Measurements from ENCODE around the gene FAIM2. TPM values are rescaled to one million over a fixed set of nuclear protein-coding genes. Genes with fewer than 3 reads are reported as not detected.

FAIM2 gene
- total and polyA plus RNA-seq, 9 of the 15 experiments (the other 6 are each of a cell fraction or from before 2014, with no cell fraction given): 0.01 to 0.10 TPM; not detected in 7

GRCh38 chr12:49828133-49829091, 75.3 kb downstream of the FAIM2 start, which contains the start of gene NCKAP5L (continued):
- TF ChIP-seq, protein P1, sequence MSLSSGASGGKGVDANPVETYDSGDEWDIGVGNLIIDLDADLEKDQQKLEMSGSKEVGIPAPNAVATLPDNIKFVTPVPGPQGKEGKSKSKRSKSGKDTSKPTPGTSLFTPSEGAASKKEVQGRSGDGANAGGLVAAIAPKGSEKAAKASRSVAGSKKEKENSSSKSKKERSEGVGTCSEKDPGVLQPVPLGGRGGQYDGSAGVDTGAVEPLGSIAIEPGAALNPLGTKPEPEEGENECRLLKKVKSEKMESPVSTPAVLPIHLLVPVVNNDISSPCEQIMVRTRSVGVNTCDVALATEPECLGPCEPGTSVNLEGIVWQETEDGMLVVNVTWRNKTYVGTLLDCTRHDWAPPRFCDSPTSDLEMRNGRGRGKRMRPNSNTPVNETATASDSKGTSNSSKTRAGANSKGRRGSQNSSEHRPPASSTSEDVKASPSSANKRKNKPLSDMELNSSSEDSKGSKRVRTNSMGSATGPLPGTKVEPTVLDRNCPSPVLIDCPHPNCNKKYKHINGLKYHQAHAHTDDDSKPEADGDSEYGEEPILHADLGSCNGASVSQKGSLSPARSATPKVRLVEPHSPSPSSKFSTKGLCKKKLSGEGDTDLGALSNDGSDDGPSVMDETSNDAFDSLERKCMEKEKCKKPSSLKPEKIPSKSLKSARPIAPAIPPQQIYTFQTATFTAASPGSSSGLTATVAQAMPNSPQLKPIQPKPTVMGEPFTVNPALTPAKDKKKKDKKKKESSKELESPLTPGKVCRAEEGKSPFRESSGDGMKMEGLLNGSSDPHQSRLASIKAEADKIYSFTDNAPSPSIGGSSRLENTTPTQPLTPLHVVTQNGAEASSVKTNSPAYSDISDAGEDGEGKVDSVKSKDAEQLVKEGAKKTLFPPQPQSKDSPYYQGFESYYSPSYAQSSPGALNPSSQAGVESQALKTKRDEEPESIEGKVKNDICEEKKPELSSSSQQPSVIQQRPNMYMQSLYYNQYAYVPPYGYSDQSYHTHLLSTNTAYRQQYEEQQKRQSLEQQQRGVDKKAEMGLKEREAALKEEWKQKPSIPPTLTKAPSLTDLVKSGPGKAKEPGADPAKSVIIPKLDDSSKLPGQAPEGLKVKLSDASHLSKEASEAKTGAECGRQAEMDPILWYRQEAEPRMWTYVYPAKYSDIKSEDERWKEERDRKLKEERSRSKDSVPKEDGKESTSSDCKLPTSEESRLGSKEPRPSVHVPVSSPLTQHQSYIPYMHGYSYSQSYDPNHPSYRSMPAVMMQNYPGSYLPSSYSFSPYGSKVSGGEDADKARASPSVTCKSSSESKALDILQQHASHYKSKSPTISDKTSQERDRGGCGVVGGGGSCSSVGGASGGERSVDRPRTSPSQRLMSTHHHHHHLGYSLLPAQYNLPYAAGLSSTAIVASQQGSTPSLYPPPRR (CRISPR knock-in tag; IDR thresholded peaks at IDR 0.05; ENCODE audit: borderline replicate concordance): peak; percentile 91; the same call in 1 of the 2 replicates
- TF ChIP-seq, protein P2, sequence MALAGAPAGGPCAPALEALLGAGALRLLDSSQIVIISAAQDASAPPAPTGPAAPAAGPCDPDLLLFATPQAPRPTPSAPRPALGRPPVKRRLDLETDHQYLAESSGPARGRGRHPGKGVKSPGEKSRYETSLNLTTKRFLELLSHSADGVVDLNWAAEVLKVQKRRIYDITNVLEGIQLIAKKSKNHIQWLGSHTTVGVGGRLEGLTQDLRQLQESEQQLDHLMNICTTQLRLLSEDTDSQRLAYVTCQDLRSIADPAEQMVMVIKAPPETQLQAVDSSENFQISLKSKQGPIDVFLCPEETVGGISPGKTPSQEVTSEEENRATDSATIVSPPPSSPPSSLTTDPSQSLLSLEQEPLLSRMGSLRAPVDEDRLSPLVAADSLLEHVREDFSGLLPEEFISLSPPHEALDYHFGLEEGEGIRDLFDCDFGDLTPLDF (CRISPR knock-in tag; IDR thresholded peaks at IDR 0.05): peak; percentile 81
- peak; percentile 55; the same call in 1 of the 2 replicates for TF ChIP-seq CREB3L1 (IDR thresholded peaks at IDR 0.05; ENCODE audit: borderline replicate concordance, low read depth)
- peak; percentile 85 for TF ChIP-seq SUPT5H (IDR thresholded peaks at IDR 0.05)
- TF ChIP-seq PBX2 (CRISPR knock-in tag; IDR thresholded peaks at IDR 0.05; ENCODE audit: low read depth): no peak
- TF ChIP-seq PBX2 (tag; conservative IDR thresholded peaks at IDR 0.05; ENCODE audit: low read depth): no peak
- TF ChIP-seq FOXK2 (conservative IDR thresholded peaks at IDR 0.05 in 1 of 2, IDR thresholded peaks at IDR 0.05 in 1 of 2; ENCODE audit: low read depth in 2 of 2): peak in 1 of 2 experiments; percentile 71; a peak in 2 of 4 replicates
- peak; percentile 96 for TF ChIP-seq FOXP1 (CRISPR knock-in tag; IDR thresholded peaks at IDR 0.05)
- TF ChIP-seq NR3C1 (CRISPR knock-in tag; IDR thresholded peaks at IDR 0.05): 0 out of 2 replicates have a peak, but pooled peaks have one; percentile 6
- peak; percentile 59; the same call in 1 of the 2 replicates for TF ChIP-seq POLR2H (tag; IDR thresholded peaks at IDR 0.05; ENCODE audit: low read depth)
- TF ChIP-seq POLR2B (IDR thresholded peaks at IDR 0.05; ENCODE audit: low read depth, partially characterized antibody): peak; percentile 65
- peak; percentile 74 for TF ChIP-seq TBP (optimal IDR thresholded peaks at IDR 0.05; ENCODE audit: low read depth, low read length)
- TF ChIP-seq ZNF263 (CRISPR knock-in tag; IDR thresholded peaks at IDR 0.05; ENCODE audit: borderline replicate concordance): peak; percentile 55; the same call in 1 of the 2 replicates
- TF ChIP-seq NR2C2 (CRISPR knock-in tag; IDR thresholded peaks at IDR 0.05): peak; percentile 65
- TF ChIP-seq NR2C2 (tag; IDR thresholded peaks at IDR 0.05): peak; percentile 82
- no peak for TF ChIP-seq CAMTA2 (CRISPR knock-in tag; conservative IDR thresholded peaks at IDR 0.05)
